Right lobe of liver (tissue), 4 donors: ENCODE data around the gene KLHL17.

Source experiments
- CTCF ChIP-seq, 4 donors: fragments of 200-600 bp in 3 of 4; fragments of 450-650 bp in 1 of 4; IDR thresholded peaks; one replicate each; pipeline versions ENCODE4 v1.5.1 to v1.8.0; 2016 to 2022; ENCODE audit warnings: antibody characterized with exemption in 4 of 4, mild to moderate bottlenecking in 2 of 4
- POLR2A ChIP-seq: fragments of 450-650 bp; IDR thresholded peaks from one replicate; pipeline ENCODE4 v1.6.1; 2017; ENCODE audit warnings: antibody characterized with exemption, mild to moderate bottlenecking
- donor health status: DM: no; HTN: no; CAD: no.
- donor health status: DM: no; HTN: no; CAD: no.
- donor health status: DM: no; HTN: yes; CAD: no.

- TF ChIP-seq CTCF (IDR thresholded peaks at IDR 0.05): no peak
- TF ChIP-seq POLR2A: no peak
These were observed 23.8 kb upstream of the KLHL17 start for GRCh38 chr1:936348-937264.
